ENCODE results near the gene GPR162.

GPR162 gene

GRCh38 chr12:6847676-6848075, 26.1 kb downstream of the GPR162 start:
- in situ Hi-C loops (cut with HindIII; ENCODE audit: low sequenced_read_pairs), result no loop called here
- TF ChIP-seq CTCF (IDR thresholded peaks at IDR 0.05; ENCODE audit: low read depth, low read length), result no peak
- no peak overlapping the region for H3K4me3 ChIP-seq (ENCODE audit: low read depth, low read length)
- no peak for DNase-seq (ENCODE audit: low read depth, low spot score)

GRCh38 chr12:6849427-6849826, 27.8 kb downstream of the GPR162 start:
- DNase-seq (ENCODE audit: low read depth, low spot score), result no peak
- H3K4me3 ChIP-seq (ENCODE audit: low read depth, low read length), result no peak overlapping the region
- no peak for TF ChIP-seq CTCF (IDR thresholded peaks at IDR 0.05; ENCODE audit: low read depth, low read length)
- in situ Hi-C loops (cut with HindIII; ENCODE audit: low sequenced_read_pairs), result no loop called here

GRCh38 chr12:6849976-6850560, 28.4 kb downstream of the GPR162 start:
- in situ Hi-C loops (cut with HindIII; ENCODE audit: low sequenced_read_pairs), result no loop called here
- TF ChIP-seq CTCF (IDR thresholded peaks at IDR 0.05; ENCODE audit: low read depth, low read length), result no peak
- DNase-seq (ENCODE audit: low read depth, low spot score), result no peak
- H3K4me3 ChIP-seq (ENCODE audit: low read depth, low read length), result peak overlapping the region; percentile 83

- in situ Hi-C loops (cut with HindIII; ENCODE audit: low sequenced_read_pairs), result no loop called here
- no peak for TF ChIP-seq CTCF (IDR thresholded peaks at IDR 0.05; ENCODE audit: low read depth, low read length)
- DNase-seq (ENCODE audit: low read depth, low spot score), result no peak
- peak overlapping the region; percentile 83 for H3K4me3 ChIP-seq (ENCODE audit: low read depth, low read length)
These were observed 29.2 kb downstream of the GPR162 start for GRCh38 chr12:6850796-6851152.

GRCh38 chr12:6851153-6851920, 29.7 kb downstream of the GPR162 start, which contains the start of gene CDCA3:
TSS of gene CDCA3 (minus strand) at chr12:6851286. CDS start at chr12:6850952, 334 bp downstream.
- in situ Hi-C loops (cut with HindIII; ENCODE audit: low sequenced_read_pairs), result no loop called here
- peak; percentile 98 for DNase-seq (ENCODE audit: low read depth, low spot score)
- H3K4me3 ChIP-seq (ENCODE audit: low read depth, low read length), result peak within 1 kb of the TSS; percentile 83
- TF ChIP-seq CTCF (IDR thresholded peaks at IDR 0.05; ENCODE audit: low read depth, low read length), result no peak

- in situ Hi-C loops (cut with HindIII; ENCODE audit: low sequenced_read_pairs), result no loop called here
- DNase-seq (ENCODE audit: low read depth, low spot score), result peak; percentile 100
- peak within 1 kb of the TSS; percentile 83 for H3K4me3 ChIP-seq (ENCODE audit: low read depth, low read length)
- TF ChIP-seq CTCF (IDR thresholded peaks at IDR 0.05; ENCODE audit: low read depth, low read length), result no peak
These were observed 30.5 kb downstream of the GPR162 start, which contains the start of gene USP5 for GRCh38 chr12:6851921-6852650. TSS of gene USP5 (plus strand) at chr12:6852150. CDS start at chr12:6852180, 30 bp downstream.

Data from astrocyte of the spinal cord (primary cell).